SK-N-SH treated with all-trans-retinoic acid at 6 μM for 48 hours (cell line): ENCODE data around the gene CDYL.

Experiments used
- BACH2 ChIP-seq: fragments of 250-450 bp; sonication (Bioruptor Pico); IDR thresholded peaks from 2 replicates; pipeline ENCODE4 v1.9.0; 2021; ENCODE audit warnings: mild to moderate bottlenecking, borderline replicate concordance
- PPARA ChIP-seq: fragments of 250-450 bp; sonication (Bioruptor Pico); IDR thresholded peaks from 2 replicates; pipeline ENCODE4 v1.5.0; 2020; ENCODE audit warnings: mild to moderate bottlenecking, borderline replicate concordance
- RARB ChIP-seq: fragments of 250-450 bp; sonication (Bioruptor Pico); IDR thresholded peaks from 2 replicates; pipeline ENCODE4 v1.8.0; 2021; ENCODE audit warnings: mild to moderate bottlenecking, moderate library complexity
- TCF4 ChIP-seq: fragments of 250-450 bp; sonication (Bioruptor Pico); IDR thresholded peaks from 2 replicates; pipeline ENCODE4 v1.8.0; 2021; ENCODE audit warnings: mild to moderate bottlenecking, moderate library complexity, borderline replicate concordance
- TOX ChIP-seq: fragments of 250-450 bp; sonication (Bioruptor Pico); IDR thresholded peaks from 2 replicates; pipeline ENCODE4 v1.8.0; 2021; ENCODE audit warnings: mild to moderate bottlenecking, moderate library complexity, borderline replicate concordance
- ZFP3 ChIP-seq: fragments of 250-450 bp; sonication (Bioruptor Pico); IDR thresholded peaks from 2 replicates; pipeline ENCODE4 v1.5.0; 2020; ENCODE audit warnings: mild to moderate bottlenecking, moderate library complexity
- ZFP30 ChIP-seq: fragments of 450-650 bp; formaldehyde crosslinking; IDR thresholded peaks from 2 replicates; pipeline ENCODE4 v1.5.0; 2022; ENCODE audit warnings: mild to moderate bottlenecking, moderate library complexity
- ZNF565 ChIP-seq: fragments of 450-650 bp; formaldehyde crosslinking; conservative IDR thresholded peaks from 2 replicates; pipeline ENCODE4 v1.5.0; 2020; ENCODE audit warnings: low read depth, mild to moderate bottlenecking, moderate library complexity
- TF ChIP-seq, protein P1 (sequence below): fragments of 250-450 bp; sonication (Bioruptor Pico); IDR thresholded peaks from 2 replicates; pipeline ENCODE4 v1.8.0; 2020; ENCODE audit warnings: mild to moderate bottlenecking, moderate library complexity, borderline replicate concordance
- TF ChIP-seq, protein P2 (sequence below): fragments of 250-450 bp; sonication (Bioruptor Pico); IDR thresholded peaks from 2 replicates; pipeline ENCODE4 v1.5.1; 2020; ENCODE audit warnings: low read depth, mild to moderate bottlenecking, moderate library complexity

DNA sequence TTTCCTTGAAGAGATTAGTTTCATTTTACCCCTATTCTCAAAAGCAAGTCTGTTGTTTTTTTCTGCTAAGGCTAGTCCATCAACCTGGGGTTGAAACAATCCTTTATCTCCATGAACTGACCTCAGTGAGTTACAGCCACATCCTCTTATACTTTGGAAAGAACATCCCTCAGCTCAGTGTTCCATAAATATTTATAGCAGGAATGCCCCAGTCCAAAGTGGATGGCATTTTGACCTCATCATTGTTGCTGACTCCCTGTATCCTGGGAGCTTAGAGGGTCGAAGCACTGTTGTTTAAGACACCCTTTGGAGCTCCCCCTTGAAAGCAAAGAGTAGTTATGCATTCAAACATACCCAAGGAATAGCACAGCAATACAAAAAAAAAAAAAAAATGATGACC is 16.2 kb upstream of the CDYL start:
- TF ChIP-seq ZFP3 (CRISPR knock-in tag): no peak
- TF ChIP-seq RARB (CRISPR knock-in tag): no peak
- TF ChIP-seq TCF4: no peak
- TF ChIP-seq, protein P1, sequence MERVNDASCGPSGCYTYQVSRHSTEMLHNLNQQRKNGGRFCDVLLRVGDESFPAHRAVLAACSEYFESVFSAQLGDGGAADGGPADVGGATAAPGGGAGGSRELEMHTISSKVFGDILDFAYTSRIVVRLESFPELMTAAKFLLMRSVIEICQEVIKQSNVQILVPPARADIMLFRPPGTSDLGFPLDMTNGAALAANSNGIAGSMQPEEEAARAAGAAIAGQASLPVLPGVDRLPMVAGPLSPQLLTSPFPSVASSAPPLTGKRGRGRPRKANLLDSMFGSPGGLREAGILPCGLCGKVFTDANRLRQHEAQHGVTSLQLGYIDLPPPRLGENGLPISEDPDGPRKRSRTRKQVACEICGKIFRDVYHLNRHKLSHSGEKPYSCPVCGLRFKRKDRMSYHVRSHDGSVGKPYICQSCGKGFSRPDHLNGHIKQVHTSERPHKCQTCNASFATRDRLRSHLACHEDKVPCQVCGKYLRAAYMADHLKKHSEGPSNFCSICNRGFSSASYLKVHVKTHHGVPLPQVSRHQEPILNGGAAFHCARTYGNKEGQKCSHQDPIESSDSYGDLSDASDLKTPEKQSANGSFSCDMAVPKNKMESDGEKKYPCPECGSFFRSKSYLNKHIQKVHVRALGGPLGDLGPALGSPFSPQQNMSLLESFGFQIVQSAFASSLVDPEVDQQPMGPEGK (CRISPR knock-in tag): no peak
- no peak for TF ChIP-seq TOX (CRISPR knock-in tag)
- TF ChIP-seq ZNF565 (CRISPR knock-in tag): no peak
- TF ChIP-seq PPARA: no peak
- TF ChIP-seq, protein P2, sequence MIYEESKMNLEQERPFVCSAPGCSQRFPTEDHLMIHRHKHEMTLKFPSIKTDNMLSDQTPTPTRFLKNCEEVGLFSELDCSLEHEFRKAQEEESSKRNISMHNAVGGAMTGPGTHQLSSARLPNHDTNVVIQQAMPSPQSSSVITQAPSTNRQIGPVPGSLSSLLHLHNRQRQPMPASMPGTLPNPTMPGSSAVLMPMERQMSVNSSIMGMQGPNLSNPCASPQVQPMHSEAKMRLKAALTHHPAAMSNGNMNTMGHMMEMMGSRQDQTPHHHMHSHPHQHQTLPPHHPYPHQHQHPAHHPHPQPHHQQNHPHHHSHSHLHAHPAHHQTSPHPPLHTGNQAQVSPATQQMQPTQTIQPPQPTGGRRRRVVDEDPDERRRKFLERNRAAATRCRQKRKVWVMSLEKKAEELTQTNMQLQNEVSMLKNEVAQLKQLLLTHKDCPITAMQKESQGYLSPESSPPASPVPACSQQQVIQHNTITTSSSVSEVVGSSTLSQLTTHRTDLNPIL (CRISPR knock-in tag): no peak
- TF ChIP-seq BACH2 (CRISPR knock-in tag): no peak
- no peak for TF ChIP-seq ZFP30 (CRISPR knock-in tag)
